GM23248 (cell line): ENCODE measurements around the gene MICAL2. TPM values are rescaled to one million over a fixed set of nuclear protein-coding genes. Genes with fewer than 3 reads are reported as not detected.

Source experiments
- DNase-seq: peaks from one replicate; pipeline ENCODE4 v3.0.0-alpha.2; 2015
- H2AFZ ChIP-seq: fragments of 200-600 bp; sonication (generic); 2 replicates; pipeline ENCODE4 v1.6.1; 2016; ENCODE audit warnings: antibody characterized with exemption
- H3F3A ChIP-seq: fragments of 200-600 bp; sonication (generic); 2 replicates; pipeline ENCODE4 v1.6.1; 2016; ENCODE audit warnings: mild to moderate bottlenecking, antibody characterized with exemption, mixed run types; ENCODE audit not compliant: insufficient read depth
- H3K27ac ChIP-seq: fragments of 200-600 bp; sonication (generic); 2 replicates; pipeline ENCODE4 v1.5.1; 2016; ENCODE audit warnings: mild to moderate bottlenecking
- H3K27me3 ChIP-seq: fragments of 200-600 bp; sonication (generic); replicated peaks from 2 replicates; pipeline ENCODE4 v1.6.1; 2016; ENCODE audit warnings: mild to moderate bottlenecking; ENCODE audit not compliant: insufficient read depth
- H3K36me3 ChIP-seq: fragments of 200-600 bp; sonication (generic); 2 replicates; pipeline ENCODE4 v1.6.1; 2016; ENCODE audit warnings: low read depth, mild to moderate bottlenecking
- H3K4me1 ChIP-seq: fragments of 200-600 bp; sonication (generic); 2 replicates; pipeline ENCODE4 v1.6.1; 2016; ENCODE audit warnings: mild to moderate bottlenecking; ENCODE audit not compliant: insufficient read depth
- H3K4me2 ChIP-seq: fragments of 200-600 bp; sonication (generic); one replicate; pipeline ENCODE4 v1.6.1; 2016; ENCODE audit warnings: mild to moderate bottlenecking; ENCODE audit not compliant: unreplicated experiment
- H3K4me3 ChIP-seq: fragments of 200-600 bp; sonication (generic); 2 replicates; pipeline ENCODE4 v1.5.1; 2016; ENCODE audit warnings: mild to moderate bottlenecking
- H3K79me2 ChIP-seq: fragments of 200-600 bp; sonication (generic); 2 replicates; pipeline ENCODE4 v1.6.1; 2016; ENCODE audit warnings: mild to moderate bottlenecking; ENCODE audit not compliant: insufficient read depth
- H3K9ac ChIP-seq: fragments of 200-600 bp; sonication (generic); 2 replicates; pipeline ENCODE4 v1.6.1; 2016; ENCODE audit warnings: mild to moderate bottlenecking
- H3K9me2 ChIP-seq: fragments of 200-600 bp; sonication (generic); 2 replicates; pipeline ENCODE4 v1.6.1; 2016; ENCODE audit warnings: mixed run types, mild to moderate bottlenecking, moderate library complexity; ENCODE audit not compliant: insufficient read depth
- H3K9me3 ChIP-seq: fragments of 200-600 bp; sonication (generic); one replicate; pipeline ENCODE4 v1.6.1; 2017; ENCODE audit warnings: low read depth
- H4K20me1 ChIP-seq: fragments of 200-600 bp; sonication (generic); 2 replicates; pipeline ENCODE4 v1.6.0; 2016; ENCODE audit not compliant: insufficient read depth
- EZH2 ChIP-seq: fragments of 200-600 bp; sonication (generic); IDR thresholded peaks from 2 replicates; pipeline ENCODE4 v1.6.1; 2018; ENCODE audit warnings: antibody characterized with exemption, mild to moderate bottlenecking; ENCODE audit not compliant: insufficient read depth, poor library complexity, severe bottlenecking
- EZH2phosphoT487 ChIP-seq: fragments of 200-600 bp; sonication (generic); IDR thresholded peaks from 2 replicates; pipeline ENCODE4 v1.6.1; 2018; ENCODE audit warnings: antibody characterized with exemption, moderate library complexity, mild to moderate bottlenecking, low read depth; ENCODE audit not compliant: insufficient read depth
- WGBS, 2 experiments: methylation state at CpG; one replicate each; pipeline ENCODE4 v1.1.6; 2015 to 2017; ENCODE audit warnings: low lambda C conversion rate in 2 of 2, low coverage in 1 of 2; ENCODE audit errors: missing lambda C conversion rate in 2 of 2; 5-methylcytosine and 5-hydroxymethylcytosine counted together
- in situ Hi-C: fragments of 300-500 bp; cut with MboI; formaldehyde crosslinking; loops from 2 replicates; pipeline ENCODE4 v1.15.0; 2020
- polyA plus RNA-seq: library from polyadenylated mRNA; unstranded; fragments of >200 nt; fragmentation: Nextera tagmentation; extraction: Ambion mirVana; gene quantifications from 2 replicates; pipeline ENCODE4 v1.2.1, GENCODE V29; 2016
- total RNA-seq: library from RNA; depleted of rRNA; stranded (reverse); fragments of >200 nt; shearing (Covaris generic); gene quantifications from 2 replicates; pipeline ENCODE4 v1.2.3, GENCODE V29; 2014

Gene MICAL2
- total and polyA plus RNA-seq, 2 experiments from 2014 or later = 83.3 to 158 TPM

DNA sequence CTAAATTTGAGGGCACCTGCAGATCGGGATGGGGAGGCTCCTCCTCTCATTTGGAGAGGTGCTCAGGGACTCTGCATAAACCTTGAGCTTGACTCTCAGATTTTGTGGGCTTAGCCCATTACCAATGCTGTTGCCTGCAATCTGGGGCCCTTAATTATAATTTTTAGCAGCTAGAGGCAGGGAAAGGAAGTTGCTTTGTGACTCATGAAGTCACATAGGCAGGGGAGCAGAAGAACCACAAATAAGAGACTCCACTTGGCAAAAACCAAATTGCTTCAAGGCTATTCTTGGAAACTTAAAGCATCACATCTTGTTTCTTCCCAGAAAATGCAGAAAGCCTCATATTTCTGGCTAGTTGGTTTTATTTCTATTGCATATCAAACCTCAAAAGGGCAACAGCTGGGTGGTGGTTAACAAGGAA lies 46.9 kb downstream of the MICAL2 start:
- WGBS, 2 experiments = 32 to 59% methylated on average over 1 of the region's 1 CpG
- H3K4me1 ChIP-seq = peaks cover 42% of the 10 kb centered on the region
- DNase-seq = peak; percentile 83

DNA sequence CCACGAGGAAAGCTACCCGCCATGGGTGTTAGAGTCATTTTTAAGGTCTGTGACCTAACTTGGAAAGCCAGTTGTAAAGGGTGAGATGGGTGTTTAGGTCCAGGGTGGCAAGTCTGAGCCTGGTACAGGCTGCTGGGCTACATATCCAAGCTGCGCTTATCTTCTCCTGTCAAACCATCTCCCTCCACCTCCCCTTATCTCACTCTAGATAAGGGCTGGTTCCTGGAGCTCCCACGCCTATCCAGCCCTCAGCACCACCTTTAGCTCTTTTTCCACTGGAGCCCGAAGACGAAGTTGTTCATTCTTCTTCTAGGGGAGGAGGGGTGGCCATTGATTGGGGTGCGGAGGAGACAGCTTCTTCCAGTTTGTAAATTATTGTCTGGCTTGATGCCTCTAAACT lies 48.5 kb downstream of the MICAL2 start:
- Histone ChIP-seq H4K20me1 (no peaks in the 10 kb centered on the region), H3K36me3 (peaks cover 13% of the 10 kb centered on the region), H3K4me1 (peaks cover 52% of the 10 kb centered on the region), H3K9me2 (no peaks in the 10 kb centered on the region), H2AFZ (no peak overlapping the region), H3K79me2 (peaks cover 83% of the 10 kb centered on the region), H3K27ac (peak overlapping the region; percentile 84), H3K27me3 (no peaks in the 10 kb centered on the region), H3F3A (peaks cover 62% of the 10 kb centered on the region), H3K9me3 (no peaks in the 10 kb centered on the region), H3K9ac (peak overlapping the region; percentile 71), H3K4me2 (peak overlapping the region; percentile 49), H3K4me3 (no peak overlapping the region)
- WGBS, 2 experiments = 96% methylated on average over 7 of the region's 7 CpGs
- in situ Hi-C loops = no loop called here
- DNase-seq = no peak
- TF ChIP-seq EZH2 = no peak
- no peak for TF ChIP-seq EZH2phosphoT487

More for the DNA sequence above, 46.9 kb downstream of the MICAL2 start:
- H3K36me3 ChIP-seq = peaks cover 3% of the 10 kb centered on the region; the same call in 1 of the 2 replicates
- peak overlapping the region; percentile 54 for H3K4me2 ChIP-seq
- H4K20me1 ChIP-seq = no peaks in the 10 kb centered on the region
- H3K27me3 ChIP-seq = no peaks in the 10 kb centered on the region
- H3K79me2 ChIP-seq = peaks cover 88% of the 10 kb centered on the region
- H3K27ac ChIP-seq = peak overlapping the region; percentile 84
- H3F3A ChIP-seq = peaks cover 51% of the 10 kb centered on the region
- TF ChIP-seq EZH2phosphoT487 (no peak), EZH2 (no peak)
- no peak overlapping the region for H2AFZ ChIP-seq
- in situ Hi-C loops = no loop called here
- H3K4me3 ChIP-seq = no peak overlapping the region
- no peaks in the 10 kb centered on the region for H3K9me3 ChIP-seq
- H3K9me2 ChIP-seq = no peaks in the 10 kb centered on the region
- peak overlapping the region; percentile 65 for H3K9ac ChIP-seq

DNA sequence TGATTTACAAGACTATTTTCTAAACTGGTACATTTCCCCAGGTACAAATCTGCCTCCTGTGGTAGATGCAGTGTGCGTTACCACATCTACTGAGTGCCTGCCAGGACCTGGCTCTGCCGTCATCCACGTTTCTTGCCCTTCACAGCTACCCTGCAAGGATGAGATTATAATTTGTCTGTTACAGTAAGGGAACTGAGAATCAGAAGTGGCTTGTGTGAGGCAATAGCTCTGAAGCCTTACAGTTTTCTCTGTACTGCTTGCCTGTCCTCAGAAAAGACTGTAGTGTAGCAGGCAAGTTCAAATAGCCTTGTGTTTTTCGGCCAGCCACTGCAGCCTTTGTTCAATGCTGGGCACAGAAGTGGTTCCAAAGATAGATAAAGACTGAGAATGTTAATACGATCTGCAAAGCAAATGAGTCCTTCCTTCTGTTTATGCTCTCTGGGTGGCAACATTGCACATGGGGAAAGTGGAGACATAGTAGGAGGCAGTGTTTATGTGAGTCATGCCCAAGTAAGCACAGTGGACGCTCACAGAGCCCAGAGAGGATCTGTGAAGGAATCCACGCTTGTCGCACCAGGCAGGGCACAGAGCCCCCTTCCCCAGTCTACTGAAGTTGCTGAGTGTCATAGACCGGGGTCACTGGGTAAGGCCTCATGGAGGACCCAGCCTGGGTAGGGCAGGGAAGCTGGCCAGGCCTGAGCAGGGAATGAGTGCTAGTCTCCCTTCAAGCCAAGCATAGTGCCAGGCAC lies 49.1 kb downstream of the MICAL2 start:
- Histone ChIP-seq H3F3A (peaks cover 68% of the 10 kb centered on the region), H3K4me3 (no peak overlapping the region), H3K36me3 (peaks cover 13% of the 10 kb centered on the region), H3K9me3 (no peaks in the 10 kb centered on the region), H2AFZ (no peak overlapping the region), H3K4me2 (peak overlapping the region; percentile 49), H4K20me1 (no peaks in the 10 kb centered on the region), H3K4me1 (peaks cover 58% of the 10 kb centered on the region), H3K9me2 (no peaks in the 10 kb centered on the region), H3K27ac (peak overlapping the region; percentile 84), H3K27me3 (no peaks in the 10 kb centered on the region), H3K79me2 (peaks cover 79% of the 10 kb centered on the region), H3K9ac (peak overlapping the region; percentile 71)
- in situ Hi-C loops = no loop called here
- TF ChIP-seq EZH2 (no peak), EZH2phosphoT487 (no peak)
- 29 to 32% methylated on average over 9 of the region's 9 CpGs for WGBS, 2 experiments
- peak; percentile 93 for DNase-seq

DNA sequence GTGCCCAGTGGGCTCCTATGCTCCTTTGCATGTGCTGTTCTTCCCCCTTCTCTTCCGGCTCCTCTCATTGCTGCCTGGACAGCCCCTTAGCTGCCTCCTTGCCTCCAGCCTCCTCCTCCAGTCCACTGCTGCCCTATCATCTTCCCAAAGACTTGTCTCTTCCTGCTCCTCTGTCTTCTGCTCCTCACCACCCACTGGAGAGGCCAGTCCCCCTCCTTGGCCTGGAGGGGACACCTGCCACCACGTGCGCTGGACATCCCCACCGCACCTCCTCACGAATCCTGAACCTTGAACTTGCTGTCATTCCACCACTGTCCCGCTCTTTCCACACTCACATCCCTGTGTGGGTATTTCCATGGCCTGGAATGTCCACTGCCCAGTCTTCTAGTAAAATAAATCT lies 49.8 kb downstream of the MICAL2 start:
- peaks cover 65% of the 10 kb centered on the region for H3K4me1 ChIP-seq
- no peaks in the 10 kb centered on the region for H3K9me3 ChIP-seq
- no peak for DNase-seq
- H2AFZ ChIP-seq = no peak overlapping the region
- H3K4me2 ChIP-seq = peak overlapping the region; percentile 49
- TF ChIP-seq EZH2phosphoT487 (no peak), EZH2 (no peak)
- WGBS, 2 experiments = 92 to 95% methylated on average over 6 of the region's 6 CpGs
- H3K79me2 ChIP-seq = peaks cover 74% of the 10 kb centered on the region
- no peak overlapping the region for H3K4me3 ChIP-seq
- peaks cover 74% of the 10 kb centered on the region for H3F3A ChIP-seq
- no peaks in the 10 kb centered on the region for H4K20me1 ChIP-seq
- H3K36me3 ChIP-seq = peaks cover 13% of the 10 kb centered on the region
- no peaks in the 10 kb centered on the region for H3K9me2 ChIP-seq
- H3K27ac ChIP-seq = peak overlapping the region; percentile 84
- peak overlapping the region; percentile 71 for H3K9ac ChIP-seq
- H3K27me3 ChIP-seq = no peaks in the 10 kb centered on the region
- in situ Hi-C loops = no loop called here
